Effector CD8-positive, alpha-beta T cell (primary cell): Measurements from ENCODE around the gene SETBP1.

ENCODE experiments used
- DNase-seq: peaks from one replicate; lab custom pipeline; 2025; lab: John Stamatoyannopoulos, UW

Gene SETBP1

DNA sequence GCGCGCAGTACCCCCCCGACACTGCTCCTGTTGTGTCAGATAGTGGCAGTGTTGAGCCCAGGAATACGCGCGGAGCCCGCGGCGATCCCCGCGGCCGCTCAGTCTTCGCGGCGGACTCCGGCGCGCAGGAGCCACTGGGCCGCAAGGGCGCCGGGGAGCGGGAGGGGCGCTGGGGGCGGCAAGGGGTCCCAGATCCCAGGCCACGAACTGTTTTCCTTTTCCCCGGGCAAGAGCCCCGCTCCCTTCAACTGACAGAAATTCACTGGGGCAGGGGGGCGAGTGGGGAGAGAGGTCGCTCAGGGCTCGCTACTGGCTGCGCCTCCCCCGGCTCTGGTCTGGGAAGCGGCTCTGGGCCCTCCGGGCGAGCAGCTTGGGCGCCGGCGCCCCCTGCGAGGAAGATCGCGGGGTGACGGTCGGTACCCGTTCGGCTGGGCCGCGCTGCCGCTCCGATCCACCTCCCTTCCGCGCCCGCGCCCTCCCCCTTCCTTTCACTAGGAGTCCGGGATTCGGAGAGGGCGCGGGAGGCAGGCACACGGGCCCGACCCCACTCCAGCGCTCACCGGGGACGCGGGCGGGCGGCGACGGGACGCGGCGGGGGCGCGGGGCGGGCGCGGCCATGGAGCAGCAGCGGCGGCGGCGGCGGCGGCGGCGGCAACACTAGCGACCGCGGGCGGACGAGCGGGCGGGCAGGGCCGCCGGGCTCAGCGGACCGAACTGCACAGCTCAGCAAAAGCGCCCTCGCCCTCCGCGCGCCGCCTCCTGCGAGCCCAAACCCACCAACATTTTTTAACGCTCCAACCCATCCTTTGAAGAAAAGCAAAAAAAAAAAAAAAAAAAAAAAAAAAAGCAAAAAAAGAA lies 1.4 kb upstream of the SETBP1 start:
- peak; percentile 1 for DNase-seq

DNA sequence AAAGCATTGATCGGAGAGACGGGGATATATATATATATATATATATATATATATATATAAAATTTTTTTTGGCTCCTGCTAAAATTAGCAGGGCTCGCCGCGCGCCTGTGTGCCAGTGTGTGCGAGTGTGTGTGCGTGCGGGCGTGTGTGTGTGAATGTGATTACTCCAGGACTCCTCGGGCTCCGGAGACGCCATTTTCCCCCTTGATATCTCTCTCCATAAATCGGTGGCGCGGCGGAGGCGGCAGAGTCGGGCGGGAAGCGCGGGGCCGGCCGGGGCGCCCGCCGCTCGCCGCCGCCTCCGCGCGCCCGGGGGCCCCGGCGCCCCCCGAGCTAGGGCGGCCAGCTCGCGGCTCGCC lies 795 bp upstream of the SETBP1 start:
- no peak for DNase-seq

DNA sequence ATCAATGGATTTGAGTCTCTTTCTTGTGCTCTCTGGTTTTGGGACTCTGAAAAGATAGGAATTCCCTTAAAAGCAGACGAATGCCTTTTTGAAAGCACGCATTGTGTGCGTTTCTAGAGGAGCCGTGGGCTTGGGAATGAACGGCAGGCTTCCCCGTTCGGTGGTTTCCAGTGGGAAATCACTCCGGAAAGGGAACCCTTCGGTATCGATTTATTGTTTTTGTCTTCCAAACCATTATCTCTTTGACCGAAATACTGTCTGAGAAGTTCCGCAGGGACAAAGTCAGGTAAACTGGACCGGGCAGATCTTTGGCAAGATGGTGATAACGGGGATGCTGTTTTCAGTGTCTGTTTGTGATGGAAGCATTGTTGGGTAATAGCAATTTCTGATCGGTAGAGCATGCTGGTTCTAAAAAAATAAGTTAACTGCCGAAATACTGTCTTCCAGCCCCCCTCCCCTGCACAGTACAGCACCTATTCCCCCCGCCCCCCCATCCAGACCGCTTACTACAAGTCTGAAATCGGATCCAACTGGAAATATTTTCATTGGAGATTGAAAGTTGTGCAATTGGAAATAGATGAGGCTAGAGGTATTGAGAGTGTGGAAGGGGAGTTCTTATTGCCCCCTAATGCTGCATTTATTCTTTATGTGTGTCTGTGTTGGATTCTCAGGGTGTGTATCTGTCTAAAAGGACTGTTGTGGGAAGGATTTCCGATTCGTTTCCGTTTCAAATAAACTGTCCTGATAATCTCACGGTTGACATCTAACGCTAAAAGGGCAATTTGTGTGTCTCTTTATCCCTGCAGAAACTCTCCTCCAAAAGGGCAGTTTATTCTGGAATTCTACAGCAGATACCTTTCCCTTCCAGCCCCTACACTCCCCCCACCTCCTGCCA lies 635 bp downstream of the SETBP1 start:
- DNase-seq, result no peak

DNA sequence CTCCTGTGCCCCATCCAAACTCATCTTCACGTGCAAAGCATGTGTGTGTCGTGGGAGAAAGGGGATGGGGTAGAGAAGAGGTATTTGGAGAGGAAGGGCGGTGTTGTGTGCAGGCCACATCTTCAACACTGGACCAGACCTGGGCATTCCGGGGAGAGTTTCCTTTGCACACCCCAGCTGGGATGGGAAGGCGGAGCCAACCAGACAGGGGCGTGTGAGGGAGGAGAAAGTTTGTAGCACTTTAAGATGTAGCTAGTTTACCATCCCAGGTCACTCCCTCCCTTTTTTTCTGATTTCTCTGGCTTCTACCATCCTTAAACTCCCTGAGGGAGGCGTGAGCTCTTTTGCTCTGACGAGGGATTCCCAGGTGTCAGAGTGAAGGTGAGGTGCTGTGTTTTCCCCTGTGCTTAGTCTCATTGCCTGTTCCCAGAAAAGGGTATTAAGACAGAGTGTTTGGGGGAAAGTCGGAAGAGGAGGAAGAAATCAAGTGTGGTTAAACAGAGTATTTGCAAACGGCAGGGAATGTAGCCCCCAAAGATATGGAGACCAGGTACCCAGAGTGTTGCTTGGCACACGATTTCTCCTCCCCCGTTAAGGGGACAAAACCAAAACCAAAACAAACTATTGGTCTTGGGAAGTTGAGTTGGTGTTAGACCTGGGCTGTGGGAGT lies 1.6 kb downstream of the SETBP1 start:
- DNase-seq, result no peak

DNA sequence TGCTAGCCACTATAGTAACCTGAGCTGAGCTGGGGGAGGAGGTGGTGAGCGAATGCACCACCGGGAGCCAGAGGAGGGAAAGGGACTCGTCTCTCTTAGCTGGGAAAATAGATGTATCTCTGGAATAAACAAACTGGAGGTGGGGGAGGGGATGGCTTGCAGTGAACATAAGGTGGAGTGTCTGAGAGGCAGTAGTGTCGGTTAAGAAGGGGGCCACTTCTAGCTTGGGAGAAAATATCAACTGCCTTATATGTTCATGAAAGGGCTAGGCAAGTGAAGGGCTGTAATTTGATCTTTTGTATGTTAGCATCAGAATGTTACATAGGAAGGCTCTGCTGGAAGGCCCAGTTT lies 2.2 kb downstream of the SETBP1 start:
- no peak for DNase-seq

DNA sequence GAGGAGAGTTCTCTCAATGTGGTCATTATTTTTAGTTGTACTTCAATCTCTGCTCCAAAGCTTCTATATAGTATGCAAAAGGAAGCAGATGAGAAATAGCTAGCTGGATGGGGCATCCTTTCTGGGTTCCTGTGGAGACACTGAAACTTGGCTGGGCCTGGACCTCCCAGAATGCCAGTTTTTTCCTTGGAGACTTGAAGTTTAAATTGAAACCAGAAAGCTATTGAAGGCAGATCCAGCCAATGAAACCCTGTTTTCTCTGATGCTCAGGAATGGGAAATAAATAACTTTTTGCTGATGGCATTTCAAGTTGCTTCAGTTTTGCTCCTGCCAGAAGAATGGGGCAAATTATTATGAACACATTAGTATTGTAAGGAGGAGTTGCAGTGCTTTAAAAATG lies 2.9 kb downstream of the SETBP1 start:
- DNase-seq, result no peak

DNA sequence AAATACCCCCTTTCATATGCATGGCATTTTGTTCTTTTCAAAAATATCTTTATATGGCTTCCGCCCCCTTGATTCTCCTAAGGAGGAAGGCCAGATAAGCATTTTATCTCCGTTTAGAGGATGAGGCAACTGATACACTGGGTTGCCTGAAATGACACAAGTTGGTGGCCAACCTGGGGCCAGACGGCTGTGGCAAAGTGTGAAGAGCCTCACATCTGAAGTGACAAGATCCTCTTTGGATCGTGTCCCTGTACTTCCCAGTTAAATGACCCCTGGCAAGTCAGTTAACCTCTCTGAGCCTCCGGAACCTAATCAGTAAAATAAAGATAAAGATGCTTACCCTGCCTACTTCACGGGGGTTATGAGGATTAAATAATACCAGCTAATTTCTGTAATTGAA lies 4.6 kb downstream of the SETBP1 start:
- no peak for DNase-seq

DNA sequence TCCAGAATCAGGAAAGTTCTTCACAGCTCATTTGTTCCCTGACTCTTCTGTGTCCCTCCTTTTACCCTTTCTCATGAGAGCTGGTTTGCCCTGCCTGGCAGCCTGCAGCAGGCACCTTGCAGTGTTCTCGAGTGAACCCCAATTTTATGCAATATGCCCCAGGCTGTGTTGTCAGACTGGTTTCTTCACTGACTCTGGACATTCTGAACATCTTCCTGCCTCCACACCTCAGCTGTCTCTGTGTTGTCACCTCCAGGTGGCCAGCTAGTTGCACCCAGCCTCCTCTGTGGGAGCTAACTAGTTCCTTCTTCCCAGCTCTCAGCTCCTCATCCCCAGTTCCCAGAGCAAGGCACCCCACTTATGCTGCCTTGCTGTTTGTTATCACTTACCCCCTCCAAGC lies 5.5 kb downstream of the SETBP1 start:
- no peak for DNase-seq

DNA sequence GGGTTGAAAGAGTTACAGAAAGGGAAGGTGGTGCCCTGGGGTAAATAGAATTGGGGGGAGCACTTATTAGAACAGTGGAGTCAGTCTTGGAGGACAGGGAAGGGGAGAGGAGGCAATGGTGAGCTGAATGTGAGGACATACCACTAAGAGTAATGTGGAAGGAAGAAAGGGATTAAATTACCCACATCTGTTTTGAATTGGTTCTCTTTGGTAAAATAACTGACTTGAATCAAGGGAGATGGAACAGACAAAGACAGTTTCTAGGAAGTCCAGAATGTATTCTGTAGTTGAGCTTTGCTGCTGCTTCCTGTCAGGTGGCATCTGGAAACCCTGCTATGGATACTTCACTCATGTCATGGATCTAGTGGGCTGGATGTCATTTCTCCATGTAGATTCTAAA lies 6.7 kb downstream of the SETBP1 start:
- no peak for DNase-seq

DNA sequence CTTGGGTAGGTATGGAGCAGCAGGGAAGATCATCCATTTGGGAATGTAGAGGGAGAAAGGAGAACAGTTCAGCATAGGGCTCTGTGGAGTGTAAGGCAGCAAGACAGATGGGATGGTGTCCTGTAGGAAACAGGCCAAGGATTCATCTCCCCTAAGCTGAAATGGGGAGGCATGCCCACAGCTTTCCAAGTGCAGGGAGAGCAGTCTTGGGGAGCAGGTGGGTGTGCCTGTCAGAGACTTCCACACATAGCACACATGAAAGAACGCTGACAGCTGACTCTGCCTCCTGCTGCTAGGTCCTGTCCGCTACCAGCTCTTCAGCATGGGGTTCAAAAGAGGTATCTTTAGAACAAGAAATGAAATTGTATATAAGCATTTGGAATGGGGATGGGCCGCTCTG lies 9.0 kb downstream of the SETBP1 start:
- no peak for DNase-seq

DNA sequence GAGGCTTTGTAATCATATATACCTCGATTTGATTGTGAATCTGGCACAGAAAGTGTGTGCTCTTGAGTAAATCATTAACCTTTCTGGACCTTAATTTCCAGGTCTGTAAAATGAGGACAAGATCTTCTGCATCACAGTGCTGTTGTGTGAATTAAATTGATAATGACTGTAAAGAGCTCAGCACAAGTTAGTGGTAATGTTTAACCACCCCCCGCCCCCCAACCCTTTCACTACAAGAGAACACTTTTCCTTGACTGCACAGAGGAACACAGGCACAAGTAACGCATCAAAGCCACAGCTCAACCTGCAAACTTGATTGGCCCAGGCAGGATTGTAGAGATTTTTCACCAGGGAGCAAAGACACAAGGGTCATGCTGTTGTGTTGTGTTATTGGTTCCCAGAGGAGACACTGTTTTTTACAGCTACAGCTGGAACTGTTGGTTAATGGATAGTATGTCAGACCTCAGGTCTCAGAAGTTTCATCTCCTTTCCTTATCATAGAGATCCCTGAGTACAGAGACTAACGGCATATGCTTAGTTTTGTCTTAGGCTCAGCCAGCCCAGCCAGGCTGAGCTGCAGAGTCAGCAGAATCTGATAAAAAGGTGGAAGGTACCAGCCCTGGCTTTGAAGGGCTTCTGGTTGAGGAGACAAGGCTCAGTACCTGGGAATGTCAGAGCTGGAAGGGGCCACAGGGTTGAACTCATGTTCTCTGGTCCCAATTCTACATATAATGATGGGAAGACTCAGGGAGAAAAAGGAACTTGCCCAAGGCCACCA lies 10.6 kb downstream of the SETBP1 start:
- DNase-seq, result no peak

DNA sequence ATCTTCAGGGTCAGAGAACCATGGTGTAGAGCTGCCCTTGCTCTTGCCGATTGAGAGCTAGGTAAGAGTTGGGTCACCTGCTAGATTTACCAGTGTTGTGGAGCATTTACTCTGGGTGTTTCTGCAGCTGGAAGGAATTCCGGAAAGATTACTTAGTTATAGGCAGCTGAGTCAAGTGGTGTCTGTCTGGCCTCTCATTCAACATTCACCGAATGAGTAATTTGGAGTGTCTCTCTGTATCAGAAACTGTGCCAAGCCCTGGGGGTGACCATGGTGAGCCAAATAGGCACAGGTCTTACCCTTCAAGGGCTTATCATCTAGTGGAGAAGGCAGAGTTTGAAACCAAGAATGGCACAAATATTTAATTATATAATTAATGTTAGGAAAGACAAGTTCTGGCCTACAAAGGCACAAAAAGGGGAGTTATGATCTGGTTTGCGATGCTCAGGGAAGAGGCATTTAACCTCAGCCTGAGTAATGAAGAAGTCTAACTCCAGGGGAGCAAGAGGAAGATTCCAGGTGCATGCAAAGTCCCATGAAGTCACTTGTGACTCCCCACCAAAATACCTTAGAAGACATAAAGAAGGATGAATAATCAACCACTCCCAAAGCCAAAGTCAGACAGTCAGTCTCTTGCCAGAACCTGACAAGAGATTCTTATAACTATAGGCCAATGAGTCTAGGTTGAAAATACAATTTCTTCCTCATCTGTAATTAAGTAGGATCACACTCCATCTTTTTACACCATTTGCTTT lies 12.5 kb downstream of the SETBP1 start:
- DNase-seq, result no peak

DNA sequence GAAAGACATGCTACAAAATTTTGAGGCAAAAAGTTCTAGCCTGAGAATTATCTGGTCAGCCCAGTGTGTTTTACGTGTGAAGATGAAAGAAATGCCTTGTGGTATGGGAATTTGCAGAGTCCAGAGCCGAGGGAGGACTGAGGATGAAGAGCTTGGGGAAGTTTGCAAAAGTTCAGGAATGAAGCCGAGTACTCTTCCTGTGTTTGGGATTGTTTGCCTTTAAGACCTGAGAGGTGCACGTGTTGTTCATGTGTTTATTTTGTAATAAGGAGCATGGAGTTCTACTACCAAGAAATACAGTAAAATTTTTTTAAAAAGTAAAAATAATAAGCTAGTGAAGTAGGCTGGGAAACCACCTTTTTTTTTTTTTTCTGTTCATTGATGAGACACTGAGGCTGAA lies 14.8 kb downstream of the SETBP1 start:
- no peak for DNase-seq

DNA sequence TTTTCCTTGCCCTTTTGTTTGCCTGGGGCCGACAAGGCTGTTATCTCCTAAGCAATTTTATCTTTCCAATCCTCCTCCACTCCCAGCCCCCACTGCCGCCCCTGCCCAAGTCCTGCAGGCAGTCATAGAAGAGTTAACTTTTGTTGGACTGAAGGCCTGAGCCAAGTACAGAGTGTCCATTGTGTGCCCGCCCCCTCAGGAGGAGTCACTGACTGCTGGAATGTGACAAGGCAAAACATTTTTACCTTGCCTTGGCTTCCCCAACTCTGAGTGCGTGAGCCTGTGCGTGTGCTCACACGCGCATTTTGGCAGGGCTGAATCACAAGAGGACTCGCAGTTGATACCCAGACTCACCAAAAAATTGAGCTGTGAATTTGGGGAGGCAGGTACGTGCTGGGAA lies 16.2 kb downstream of the SETBP1 start:
- no peak for DNase-seq

DNA sequence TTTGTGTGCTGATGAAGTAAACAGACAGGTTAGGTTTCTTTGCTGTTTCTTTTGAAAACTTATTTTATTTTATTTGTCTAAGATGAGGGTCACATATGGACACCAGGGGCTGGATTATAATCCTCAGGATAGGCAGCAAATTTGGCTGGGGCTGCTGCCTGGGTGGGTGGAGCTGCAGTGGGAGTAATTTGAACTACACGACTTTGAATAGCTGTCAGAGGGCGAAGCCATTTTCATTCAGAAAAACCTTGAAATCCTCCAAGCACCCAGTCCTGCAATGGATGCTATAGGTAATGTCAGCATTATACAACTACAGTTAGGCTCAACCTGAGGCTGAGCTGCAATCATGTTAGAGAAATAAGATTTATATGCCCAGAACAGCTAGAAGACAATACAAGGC lies 16.6 kb downstream of the SETBP1 start:
- no peak for DNase-seq

DNA sequence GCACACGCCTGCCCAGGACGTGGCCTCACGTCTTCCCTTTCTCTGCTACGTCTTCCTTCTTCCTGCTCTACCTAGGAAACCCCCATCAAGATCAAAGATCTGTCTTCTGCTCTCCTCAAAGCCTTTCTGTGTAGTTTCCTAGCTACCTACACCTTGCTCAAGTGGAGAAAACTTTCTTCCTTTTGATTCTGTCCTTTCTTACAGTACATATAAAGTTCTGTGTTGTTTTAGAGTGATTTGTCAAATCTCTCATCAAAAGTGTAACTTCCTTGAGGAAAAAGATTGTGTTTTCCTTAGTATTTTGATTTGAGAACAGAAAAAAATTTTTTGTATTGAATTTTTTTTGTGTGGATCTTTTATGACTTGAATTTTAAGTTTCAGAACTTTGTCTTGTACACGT lies 17.8 kb downstream of the SETBP1 start:
- no peak for DNase-seq

DNA sequence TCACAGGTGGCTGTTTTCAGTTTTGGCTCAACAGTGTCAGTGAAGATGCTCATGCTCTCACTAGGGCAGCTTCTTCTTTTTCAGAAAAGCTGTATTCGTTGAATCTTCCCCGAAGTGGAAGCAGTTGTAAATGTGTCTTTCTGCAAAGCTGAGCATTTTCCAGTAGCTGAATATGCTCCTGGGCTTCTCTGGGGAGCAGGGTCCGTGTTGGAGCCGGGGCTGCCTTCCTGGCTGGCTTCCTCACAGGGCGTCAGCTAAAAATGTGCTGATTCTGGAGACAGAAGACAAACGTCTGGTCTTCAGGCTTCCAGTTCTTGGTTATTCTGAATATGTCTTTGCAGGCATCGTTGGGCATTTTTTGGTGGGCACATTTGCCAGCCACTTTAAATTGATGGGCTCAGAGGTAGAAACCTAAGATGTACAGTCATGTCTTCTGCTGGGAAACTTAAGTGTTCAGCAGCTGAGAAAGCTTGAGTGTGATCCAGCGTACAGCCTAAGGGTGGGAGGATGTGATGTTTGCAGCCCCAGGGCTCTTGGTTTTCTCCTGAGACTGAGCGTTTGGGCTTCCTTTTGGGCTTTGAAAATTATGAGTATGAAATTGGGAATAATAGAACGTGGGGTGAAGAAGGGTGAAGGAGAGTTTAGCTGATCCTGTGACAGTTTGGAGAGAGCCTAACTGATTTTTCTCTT lies 19.0 kb downstream of the SETBP1 start:
- no peak for DNase-seq

DNA sequence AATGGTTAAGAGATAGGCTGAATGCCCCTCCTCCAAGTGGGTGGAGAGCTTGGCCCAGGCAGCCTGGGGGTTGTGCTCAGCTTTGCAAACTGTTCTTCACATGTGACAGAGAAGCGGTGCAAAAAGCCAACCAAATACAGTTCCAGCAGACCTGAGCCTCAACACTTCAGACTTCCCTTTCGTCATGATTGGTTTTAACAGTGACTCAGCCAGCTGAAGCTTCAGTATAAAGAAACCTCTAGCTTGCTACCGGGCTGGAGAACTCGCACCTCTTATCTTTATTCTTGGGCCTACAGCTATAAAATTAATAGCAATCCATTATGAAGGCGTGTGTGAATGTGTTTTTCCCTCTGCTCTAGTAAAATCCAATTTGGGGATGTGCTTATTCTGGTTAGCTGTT lies 20.0 kb downstream of the SETBP1 start:
- no peak for DNase-seq

DNA sequence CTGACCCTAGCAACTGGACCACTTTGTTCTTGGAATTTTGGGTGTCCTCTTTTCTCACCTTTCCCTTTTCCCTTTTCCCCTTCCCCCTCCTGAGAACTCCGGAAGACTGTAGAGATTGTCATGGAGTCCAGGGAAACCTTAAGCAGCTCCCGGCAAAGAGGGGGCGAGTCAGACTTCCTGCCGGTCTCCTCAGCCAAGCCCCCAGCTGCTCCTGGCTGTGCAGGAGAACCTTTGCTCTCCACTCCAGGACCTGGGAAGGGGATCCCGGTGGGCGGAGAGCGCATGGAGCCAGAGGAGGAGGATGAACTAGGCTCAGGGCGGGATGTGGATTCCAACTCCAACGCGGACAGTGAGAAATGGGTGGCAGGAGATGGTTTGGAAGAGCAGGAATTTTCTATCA lies 20.5 kb downstream of the SETBP1 start:
- DNase-seq, result no peak

DNA sequence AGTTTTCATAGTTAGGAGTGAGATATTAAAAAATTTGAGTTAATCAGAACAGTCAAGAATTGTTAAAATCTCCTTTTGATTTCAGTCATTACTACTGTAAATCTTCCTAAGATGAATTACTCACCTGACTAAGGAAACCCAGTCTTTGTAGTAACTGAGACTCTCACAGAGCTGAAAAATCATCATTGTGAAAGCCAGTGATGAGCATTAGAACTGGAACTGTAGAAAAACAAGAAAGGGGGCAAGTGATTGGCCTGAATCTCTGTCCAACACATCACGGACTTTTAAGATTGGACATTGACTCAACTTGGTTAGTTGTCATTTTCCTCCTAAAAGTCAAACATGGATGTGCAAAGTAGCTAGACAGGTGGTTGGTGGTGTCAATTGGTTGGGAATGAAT lies 21.9 kb downstream of the SETBP1 start:
- no peak for DNase-seq
